Astrocyte of the spinal cord (primary cell): ENCODE measurements around the gene ATP8A1.

ENCODE experiments used
- DNase-seq: peaks from one replicate; pipeline ENCODE4 v3.0.0; 2011; ENCODE audit warnings: low read depth, low spot score
- H3K4me3 ChIP-seq: 2 replicates; pipeline ENCODE4 v1.5.1; 2011; ENCODE audit warnings: low read depth, mild to moderate bottlenecking, low read length, moderate library complexity
- CTCF ChIP-seq: IDR thresholded peaks from 2 replicates; pipeline ENCODE4 v1.5.1; 2012; ENCODE audit warnings: low read depth, mild to moderate bottlenecking, low read length, inconsistent platforms
- in situ Hi-C: cut with HindIII; loops from 2 replicates; pipeline ENCODE4 v1.10.0; 2017; ENCODE audit warnings: low sequenced_read_pairs

Gene ATP8A1

GRCh38 chr4:42555828-42556227, 101.1 kb downstream of the ATP8A1 start:
- in situ Hi-C loops, result no loop called here
- DNase-seq, result peak; percentile 31
- no peak for TF ChIP-seq CTCF
- no peak overlapping the region for H3K4me3 ChIP-seq

- no peak for TF ChIP-seq CTCF
- H3K4me3 ChIP-seq, result no peak overlapping the region
- in situ Hi-C loops, result no loop called here
- DNase-seq, result no peak
Observed at GRCh38 chr4:42554072-42554471, 102.8 kb downstream of the ATP8A1 start.

GRCh38 chr4:42549896-42550295, 107.0 kb downstream of the ATP8A1 start:
- H3K4me3 ChIP-seq, result no peak overlapping the region
- no peak for TF ChIP-seq CTCF
- in situ Hi-C loops, result no loop called here
- DNase-seq, result no peak

- TF ChIP-seq CTCF, result no peak
- in situ Hi-C loops, result no loop called here
- H3K4me3 ChIP-seq, result no peak overlapping the region
- DNase-seq, result no peak
Observed at GRCh38 chr4:42547805-42548204, 109.1 kb downstream of the ATP8A1 start.

GRCh38 chr4:42543762-42544161, 113.1 kb downstream of the ATP8A1 start:
- TF ChIP-seq CTCF, result no peak
- no peak for DNase-seq
- in situ Hi-C loops, result no loop called here
- no peak overlapping the region for H3K4me3 ChIP-seq

- H3K4me3 ChIP-seq, result no peak overlapping the region
- TF ChIP-seq CTCF, result no peak
- in situ Hi-C loops, result no loop called here
- DNase-seq, result no peak
Observed at GRCh38 chr4:42543126-42543525, 113.8 kb downstream of the ATP8A1 start.

GRCh38 chr4:42541647-42542046, 115.3 kb downstream of the ATP8A1 start:
- no peak for TF ChIP-seq CTCF

More at GRCh38 chr4:42541647-42542046, 115.3 kb downstream of the ATP8A1 start:
- no peak overlapping the region for H3K4me3 ChIP-seq
- DNase-seq, result no peak
- in situ Hi-C loops, result no loop called here
